Epithelial cell of prostate (primary cell): ENCODE measurements around the gene STXBP5L.
A peak's percentile ranks its signal among the peaks of the same experiment; 100 is the strongest.
"Not testable (repeated sequence)": the region's sequence is repeated elsewhere in the genome, so short reads cannot be mapped to it uniquely, and the experiment has no call there.

ENCODE experiments used
- DNase-seq: peaks from one replicate; pipeline ENCODE4 v3.0.0-alpha.2; 2011; ENCODE audit warnings: low read depth, low spot score
- H3K27ac ChIP-seq: fragments of 450-650 bp; 2 replicates; pipeline ENCODE4 v1.5.1; 2017; ENCODE audit warnings: mild to moderate bottlenecking

STXBP5L gene

GRCh38 chr3:120988994-120989393 lies 81.0 kb downstream of the STXBP5L start:
- H3K27ac ChIP-seq = no peak overlapping the region
- DNase-seq = no peak

- peak; percentile 27 for DNase-seq
- no peak overlapping the region for H3K27ac ChIP-seq
These were observed 110.9 kb downstream of the STXBP5L start for GRCh38 chr3:121018917-121019321.

GRCh38 chr3:121063628-121064027 lies 155.6 kb downstream of the STXBP5L start:
- H3K27ac ChIP-seq = no peak overlapping the region
- no peak for DNase-seq

- H3K27ac ChIP-seq = no peak overlapping the region
- no peak for DNase-seq
These were observed 156.1 kb downstream of the STXBP5L start for GRCh38 chr3:121064121-121064520.

- no peak for DNase-seq
- H3K27ac ChIP-seq = no peak overlapping the region
These were observed 164.1 kb downstream of the STXBP5L start for GRCh38 chr3:121072133-121072532.

GRCh38 chr3:121073011-121073410 lies 165.0 kb downstream of the STXBP5L start:
- no peak overlapping the region for H3K27ac ChIP-seq
- no peak for DNase-seq

GRCh38 chr3:121075191-121075590 lies 167.2 kb downstream of the STXBP5L start:
- H3K27ac ChIP-seq = no peak overlapping the region
- no peak for DNase-seq

GRCh38 chr3:121078378-121079101 lies 170.5 kb downstream of the STXBP5L start:
- H3K27ac ChIP-seq, DNase-seq: not testable (repeated sequence)

- no peak for DNase-seq
- H3K27ac ChIP-seq = no peak overlapping the region
These were observed 188.9 kb downstream of the STXBP5L start for GRCh38 chr3:121096953-121097352.

GRCh38 chr3:121111086-121111485 lies 203.1 kb downstream of the STXBP5L start:
- not testable (repeated sequence) for H3K27ac ChIP-seq, DNase-seq

GRCh38 chr3:121111914-121112612 lies 204.1 kb downstream of the STXBP5L start:
- no peak for DNase-seq
- no peak overlapping the region for H3K27ac ChIP-seq

- no peak for DNase-seq
- no peak overlapping the region for H3K27ac ChIP-seq
These were observed 218.2 kb downstream of the STXBP5L start for GRCh38 chr3:121126033-121126706.

- no peak overlapping the region for H3K27ac ChIP-seq
- no peak for DNase-seq
These were observed 218.7 kb downstream of the STXBP5L start for GRCh38 chr3:121126707-121127035.

- H3K27ac ChIP-seq = no peak overlapping the region
- DNase-seq = no peak
These were observed 244.6 kb downstream of the STXBP5L start for GRCh38 chr3:121152573-121152972.

- no peak overlapping the region for H3K27ac ChIP-seq
- DNase-seq = no peak
These were observed 245.8 kb downstream of the STXBP5L start for GRCh38 chr3:121153851-121154250.

GRCh38 chr3:121155028-121155427 lies 247.0 kb downstream of the STXBP5L start:
- no peak for DNase-seq
- H3K27ac ChIP-seq = no peak overlapping the region

GRCh38 chr3:121165397-121165837 lies 257.4 kb downstream of the STXBP5L start:
- no peak for DNase-seq
- no peak overlapping the region for H3K27ac ChIP-seq

- no peak overlapping the region for H3K27ac ChIP-seq
- no peak for DNase-seq
These were observed 259.6 kb downstream of the STXBP5L start for GRCh38 chr3:121167374-121168139.

GRCh38 chr3:121175083-121175482 lies 267.1 kb downstream of the STXBP5L start:
- H3K27ac ChIP-seq = no peak overlapping the region
- no peak for DNase-seq

GRCh38 chr3:121190626-121191025 lies 282.6 kb downstream of the STXBP5L start:
- DNase-seq, H3K27ac ChIP-seq: not testable (repeated sequence)

GRCh38 chr3:121202573-121202972 lies 294.6 kb downstream of the STXBP5L start:
- no peak overlapping the region for H3K27ac ChIP-seq
- no peak for DNase-seq
